ENCODE measurements around the gene TRIO.

DNA sequence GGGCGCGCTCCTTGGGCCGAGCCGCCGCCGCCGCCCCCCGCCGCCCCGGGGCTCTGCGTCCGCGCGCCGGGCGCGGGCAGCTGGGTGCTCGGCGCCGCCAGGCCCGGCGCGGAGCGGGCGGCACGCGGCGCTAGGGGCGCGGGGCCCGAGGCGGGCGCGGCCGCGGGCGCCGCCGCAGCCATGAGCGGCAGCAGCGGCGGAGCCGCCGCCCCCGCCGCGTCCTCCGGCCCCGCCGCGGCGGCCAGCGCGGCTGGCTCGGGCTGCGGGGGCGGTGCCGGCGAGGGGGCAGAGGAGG, 351 bp downstream of the TRIO start:
- TF ChIP-seq EP300 (IDR thresholded peaks at IDR 0.05) (no peak), POLR2A (IDR thresholded peaks at IDR 0.05; ENCODE audit: low read depth) (no peak), CTCF (IDR thresholded peaks at IDR 0.05) (no peak)
